AG20443 (cell line): Measurements from ENCODE around the gene PSMG3.

Source experiments
- DNase-seq: peaks from one replicate; pipeline ENCODE4 v3.0.0; 2012; ENCODE audit warnings: low spot score, mixed read lengths

The PSMG3 gene

GRCh38 chr7:1544896-1545416 lies 24.9 kb downstream of the PSMG3 start:
- no peak for DNase-seq

GRCh38 chr7:1544178-1544895 lies 25.5 kb downstream of the PSMG3 start:
- DNase-seq = no peak

- DNase-seq = no peak
These were observed 26.0 kb downstream of the PSMG3 start for GRCh38 chr7:1543826-1544177.

- no peak for DNase-seq
These were observed 26.7 kb downstream of the PSMG3 start for GRCh38 chr7:1542841-1543747.

GRCh38 chr7:1542329-1542728 lies 27.5 kb downstream of the PSMG3 start:
- DNase-seq = no peak

- DNase-seq = no peak
These were observed 28.2 kb downstream of the PSMG3 start for GRCh38 chr7:1541431-1542162.

GRCh38 chr7:1540776-1541271 lies 29.0 kb downstream of the PSMG3 start:
- DNase-seq = no peak

- DNase-seq = no peak
These were observed 29.7 kb downstream of the PSMG3 start for GRCh38 chr7:1539882-1540775.

- DNase-seq = peak; percentile 76
These were observed 30.5 kb downstream of the PSMG3 start for GRCh38 chr7:1539181-1539881.

- DNase-seq = no peak
These were observed 31.2 kb downstream of the PSMG3 start for GRCh38 chr7:1538544-1539180.

- peak; percentile 93 for DNase-seq
These were observed 32.1 kb downstream of the PSMG3 start for GRCh38 chr7:1537535-1538412.

- DNase-seq = peak; percentile 96
These were observed 32.9 kb downstream of the PSMG3 start for GRCh38 chr7:1536743-1537534.

- no peak for DNase-seq
These were observed 33.4 kb downstream of the PSMG3 start for GRCh38 chr7:1536455-1536742.

- DNase-seq = no peak
These were observed 34.0 kb downstream of the PSMG3 start for GRCh38 chr7:1535701-1536454.

- DNase-seq = no peak
These were observed 34.8 kb downstream of the PSMG3 start for GRCh38 chr7:1535100-1535458.

- no peak for DNase-seq
These were observed 35.3 kb downstream of the PSMG3 start for GRCh38 chr7:1534330-1535099.
